Measurements from ENCODE around the gene MUS81.
"Not testable (repeated sequence)": the region's sequence is repeated elsewhere in the genome, so short reads cannot be mapped to it uniquely, and the experiment has no call there.

Gene MUS81

GRCh38 chr11:65860278-65861164, at the start of gene MUS81:
TSS of gene MUS81 (plus strand) at chr11:65860433. CDS start at chr11:65860754, 321 bp downstream.
- peak; percentile 97 for DNase-seq

GRCh38 chr11:65811764-65812475, 48.3 kb upstream of the MUS81 start:
- DNase-seq, result no peak

GRCh38 chr11:65814131-65814985, 45.9 kb upstream of the MUS81 start:
- no peak for DNase-seq

GRCh38 chr11:65814986-65815565, 45.2 kb upstream of the MUS81 start:
- DNase-seq, result no peak

GRCh38 chr11:65816696-65817095, 43.5 kb upstream of the MUS81 start:
- no peak for DNase-seq

- DNase-seq, result no peak
These were observed 42.9 kb upstream of the MUS81 start for GRCh38 chr11:65817312-65817834.

GRCh38 chr11:65817835-65818680, 42.2 kb upstream of the MUS81 start:
- DNase-seq, result peak; percentile 97

GRCh38 chr11:65821107-65821506, 39.1 kb upstream of the MUS81 start:
- no peak for DNase-seq

GRCh38 chr11:65822776-65823528, 37.3 kb upstream of the MUS81 start:
- no peak for DNase-seq

- DNase-seq, result no peak
These were observed 33.1 kb upstream of the MUS81 start for GRCh38 chr11:65826984-65827735.

GRCh38 chr11:65829459-65829858, 30.8 kb upstream of the MUS81 start:
- DNase-seq, result no peak

GRCh38 chr11:65832231-65832630, 28.0 kb upstream of the MUS81 start:
- not testable (repeated sequence) for DNase-seq

GRCh38 chr11:65833297-65834030, 26.8 kb upstream of the MUS81 start, which contains the start of gene SNX32:
TSS of gene SNX32 (plus strand) at chr11:65833963. CDS start at chr11:65834066, 103 bp downstream.
- DNase-seq, result peak; percentile 97

GRCh38 chr11:65834202-65834601, 26.0 kb upstream of the MUS81 start:
- DNase-seq, result no peak

GRCh38 chr11:65842144-65842543, 18.1 kb upstream of the MUS81 start:
- DNase-seq, result no peak

- DNase-seq, result no peak
These were observed 16.4 kb upstream of the MUS81 start for GRCh38 chr11:65843811-65844210.

- DNase-seq, result no peak
These were observed 15.9 kb upstream of the MUS81 start for GRCh38 chr11:65844231-65844872.

- no peak for DNase-seq
These were observed 12.5 kb upstream of the MUS81 start for GRCh38 chr11:65847746-65848145.

Measured in CD4-positive, alpha-beta T cell treated with Interleukin-6 for 4 hours (primary cell).